Measurements from ENCODE around the gene STX10.

GRCh38 chr19:13117176-13117771, 32.9 kb downstream of the STX10 start:
- TF ChIP-seq RFX5 (IDR thresholded peaks at IDR 0.05) (no peak), NR3C1 (IDR thresholded peaks at IDR 0.05) (no peak), POLR2A (IDR thresholded peaks at IDR 0.05; ENCODE audit: low read length) (no peak), RAD21 (conservative IDR thresholded peaks at IDR 0.05 in 1 of 2, IDR thresholded peaks at IDR 0.05 in 1 of 2) (no peak), USF2 (IDR thresholded peaks at IDR 0.05) (no peak), EHMT2 (IDR thresholded peaks at IDR 0.05; ENCODE audit: low read depth) (no peak)
